ENCODE results near the gene MOSPD3.

DNA sequence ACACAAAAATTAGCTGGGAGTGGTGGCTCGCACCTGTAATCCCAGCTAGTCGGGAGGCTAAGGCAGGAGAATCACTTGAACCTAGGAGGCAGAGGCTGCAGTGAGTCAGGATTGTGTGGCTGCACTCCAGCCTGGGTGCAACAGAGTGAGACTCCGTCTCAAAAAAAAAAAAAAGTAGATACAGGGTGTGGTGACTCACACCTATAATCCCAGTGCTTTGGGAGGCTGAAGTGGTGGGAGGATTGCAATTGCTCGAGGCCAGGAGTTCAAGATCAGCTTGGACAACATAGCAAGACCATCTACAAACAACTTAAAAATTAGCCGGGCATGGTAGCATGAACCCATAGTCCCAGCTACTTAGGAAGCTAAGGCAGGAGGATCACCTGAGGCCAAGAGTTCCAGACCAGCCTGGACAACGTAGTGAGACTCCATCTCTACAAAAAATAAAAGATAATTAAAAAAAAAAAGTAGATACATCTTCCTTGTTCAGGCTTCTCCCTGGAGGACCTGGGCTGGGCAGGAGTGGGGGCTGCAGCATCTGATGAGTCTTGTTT lies 2.0 kb downstream of the MOSPD3 start:
- TF ChIP-seq SNAI2 (CRISPR knock-in tag; IDR thresholded peaks at IDR 0.05) (no peak), OSR1 (CRISPR knock-in tag; IDR thresholded peaks at IDR 0.05) (no peak), ISL1 (CRISPR knock-in tag; IDR thresholded peaks at IDR 0.05) (no peak), PATZ1 (CRISPR knock-in tag; IDR thresholded peaks at IDR 0.05; ENCODE audit: borderline replicate concordance) (no peak), ZFP3 (CRISPR knock-in tag; IDR thresholded peaks at IDR 0.05) (no peak)
- TF ChIP-seq, protein P1, sequence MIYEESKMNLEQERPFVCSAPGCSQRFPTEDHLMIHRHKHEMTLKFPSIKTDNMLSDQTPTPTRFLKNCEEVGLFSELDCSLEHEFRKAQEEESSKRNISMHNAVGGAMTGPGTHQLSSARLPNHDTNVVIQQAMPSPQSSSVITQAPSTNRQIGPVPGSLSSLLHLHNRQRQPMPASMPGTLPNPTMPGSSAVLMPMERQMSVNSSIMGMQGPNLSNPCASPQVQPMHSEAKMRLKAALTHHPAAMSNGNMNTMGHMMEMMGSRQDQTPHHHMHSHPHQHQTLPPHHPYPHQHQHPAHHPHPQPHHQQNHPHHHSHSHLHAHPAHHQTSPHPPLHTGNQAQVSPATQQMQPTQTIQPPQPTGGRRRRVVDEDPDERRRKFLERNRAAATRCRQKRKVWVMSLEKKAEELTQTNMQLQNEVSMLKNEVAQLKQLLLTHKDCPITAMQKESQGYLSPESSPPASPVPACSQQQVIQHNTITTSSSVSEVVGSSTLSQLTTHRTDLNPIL (CRISPR knock-in tag; IDR thresholded peaks at IDR 0.05; ENCODE audit: low read depth): no peak
- TF ChIP-seq, protein P2, sequence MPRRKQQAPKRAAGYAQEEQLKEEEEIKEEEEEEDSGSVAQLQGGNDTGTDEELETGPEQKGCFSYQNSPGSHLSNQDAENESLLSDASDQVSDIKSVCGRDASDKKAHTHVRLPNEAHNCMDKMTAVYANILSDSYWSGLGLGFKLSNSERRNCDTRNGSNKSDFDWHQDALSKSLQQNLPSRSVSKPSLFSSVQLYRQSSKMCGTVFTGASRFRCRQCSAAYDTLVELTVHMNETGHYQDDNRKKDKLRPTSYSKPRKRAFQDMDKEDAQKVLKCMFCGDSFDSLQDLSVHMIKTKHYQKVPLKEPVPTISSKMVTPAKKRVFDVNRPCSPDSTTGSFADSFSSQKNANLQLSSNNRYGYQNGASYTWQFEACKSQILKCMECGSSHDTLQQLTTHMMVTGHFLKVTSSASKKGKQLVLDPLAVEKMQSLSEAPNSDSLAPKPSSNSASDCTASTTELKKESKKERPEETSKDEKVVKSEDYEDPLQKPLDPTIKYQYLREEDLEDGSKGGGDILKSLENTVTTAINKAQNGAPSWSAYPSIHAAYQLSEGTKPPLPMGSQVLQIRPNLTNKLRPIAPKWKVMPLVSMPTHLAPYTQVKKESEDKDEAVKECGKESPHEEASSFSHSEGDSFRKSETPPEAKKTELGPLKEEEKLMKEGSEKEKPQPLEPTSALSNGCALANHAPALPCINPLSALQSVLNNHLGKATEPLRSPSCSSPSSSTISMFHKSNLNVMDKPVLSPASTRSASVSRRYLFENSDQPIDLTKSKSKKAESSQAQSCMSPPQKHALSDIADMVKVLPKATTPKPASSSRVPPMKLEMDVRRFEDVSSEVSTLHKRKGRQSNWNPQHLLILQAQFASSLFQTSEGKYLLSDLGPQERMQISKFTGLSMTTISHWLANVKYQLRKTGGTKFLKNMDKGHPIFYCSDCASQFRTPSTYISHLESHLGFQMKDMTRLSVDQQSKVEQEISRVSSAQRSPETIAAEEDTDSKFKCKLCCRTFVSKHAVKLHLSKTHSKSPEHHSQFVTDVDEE (CRISPR knock-in tag; IDR thresholded peaks at IDR 0.05): no peak
- TF ChIP-seq, protein P3, sequence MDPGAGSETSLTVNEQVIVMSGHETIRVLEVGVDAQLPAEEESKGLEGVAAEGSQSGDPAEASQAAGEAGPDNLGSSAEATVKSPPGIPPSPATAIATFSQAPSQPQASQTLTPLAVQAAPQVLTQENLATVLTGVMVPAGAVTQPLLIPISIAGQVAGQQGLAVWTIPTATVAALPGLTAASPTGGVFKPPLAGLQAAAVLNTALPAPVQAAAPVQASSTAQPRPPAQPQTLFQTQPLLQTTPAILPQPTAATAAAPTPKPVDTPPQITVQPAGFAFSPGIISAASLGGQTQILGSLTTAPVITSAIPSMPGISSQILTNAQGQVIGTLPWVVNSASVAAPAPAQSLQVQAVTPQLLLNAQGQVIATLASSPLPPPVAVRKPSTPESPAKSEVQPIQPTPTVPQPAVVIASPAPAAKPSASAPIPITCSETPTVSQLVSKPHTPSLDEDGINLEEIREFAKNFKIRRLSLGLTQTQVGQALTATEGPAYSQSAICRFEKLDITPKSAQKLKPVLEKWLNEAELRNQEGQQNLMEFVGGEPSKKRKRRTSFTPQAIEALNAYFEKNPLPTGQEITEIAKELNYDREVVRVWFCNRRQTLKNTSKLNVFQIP (CRISPR knock-in tag; IDR thresholded peaks at IDR 0.05; ENCODE audit: borderline replicate concordance, low read depth): no peak

Data from SK-N-SH treated with all-trans-retinoic acid at 6 μM for 48 hours (cell line).